GM23248 (cell line): Measurements from ENCODE around the gene URB2. TPM values are rescaled to one million over a fixed set of nuclear protein-coding genes. Genes with fewer than 3 reads are reported as not detected.

Experiments
- DNase-seq: peaks from one replicate; pipeline ENCODE4 v3.0.0-alpha.2; 2015
- H2AFZ ChIP-seq: fragments of 200-600 bp; sonication (generic); 2 replicates; pipeline ENCODE4 v1.6.1; 2016; ENCODE audit warnings: antibody characterized with exemption
- H3F3A ChIP-seq: fragments of 200-600 bp; sonication (generic); 2 replicates; pipeline ENCODE4 v1.6.1; 2016; ENCODE audit warnings: mild to moderate bottlenecking, antibody characterized with exemption, mixed run types; ENCODE audit not compliant: insufficient read depth
- H3K27ac ChIP-seq: fragments of 200-600 bp; sonication (generic); 2 replicates; pipeline ENCODE4 v1.5.1; 2016; ENCODE audit warnings: mild to moderate bottlenecking
- H3K27me3 ChIP-seq: fragments of 200-600 bp; sonication (generic); replicated peaks from 2 replicates; pipeline ENCODE4 v1.6.1; 2016; ENCODE audit warnings: mild to moderate bottlenecking; ENCODE audit not compliant: insufficient read depth
- H3K36me3 ChIP-seq: fragments of 200-600 bp; sonication (generic); 2 replicates; pipeline ENCODE4 v1.6.1; 2016; ENCODE audit warnings: low read depth, mild to moderate bottlenecking
- H3K4me1 ChIP-seq: fragments of 200-600 bp; sonication (generic); 2 replicates; pipeline ENCODE4 v1.6.1; 2016; ENCODE audit warnings: mild to moderate bottlenecking; ENCODE audit not compliant: insufficient read depth
- H3K4me2 ChIP-seq: fragments of 200-600 bp; sonication (generic); one replicate; pipeline ENCODE4 v1.6.1; 2016; ENCODE audit warnings: mild to moderate bottlenecking; ENCODE audit not compliant: unreplicated experiment
- H3K4me3 ChIP-seq: fragments of 200-600 bp; sonication (generic); 2 replicates; pipeline ENCODE4 v1.5.1; 2016; ENCODE audit warnings: mild to moderate bottlenecking
- H3K79me2 ChIP-seq: fragments of 200-600 bp; sonication (generic); 2 replicates; pipeline ENCODE4 v1.6.1; 2016; ENCODE audit warnings: mild to moderate bottlenecking; ENCODE audit not compliant: insufficient read depth
- H3K9ac ChIP-seq: fragments of 200-600 bp; sonication (generic); 2 replicates; pipeline ENCODE4 v1.6.1; 2016; ENCODE audit warnings: mild to moderate bottlenecking
- H3K9me2 ChIP-seq: fragments of 200-600 bp; sonication (generic); 2 replicates; pipeline ENCODE4 v1.6.1; 2016; ENCODE audit warnings: mixed run types, mild to moderate bottlenecking, moderate library complexity; ENCODE audit not compliant: insufficient read depth
- H3K9me3 ChIP-seq: fragments of 200-600 bp; sonication (generic); one replicate; pipeline ENCODE4 v1.6.1; 2017; ENCODE audit warnings: low read depth
- H4K20me1 ChIP-seq: fragments of 200-600 bp; sonication (generic); 2 replicates; pipeline ENCODE4 v1.6.0; 2016; ENCODE audit not compliant: insufficient read depth
- EZH2 ChIP-seq: fragments of 200-600 bp; sonication (generic); IDR thresholded peaks from 2 replicates; pipeline ENCODE4 v1.6.1; 2018; ENCODE audit warnings: antibody characterized with exemption, mild to moderate bottlenecking; ENCODE audit not compliant: insufficient read depth, poor library complexity, severe bottlenecking
- EZH2phosphoT487 ChIP-seq: fragments of 200-600 bp; sonication (generic); IDR thresholded peaks from 2 replicates; pipeline ENCODE4 v1.6.1; 2018; ENCODE audit warnings: antibody characterized with exemption, moderate library complexity, mild to moderate bottlenecking, low read depth; ENCODE audit not compliant: insufficient read depth
- whole genome bisulfite sequencing, 2 experiments: methylation state at CpG; one replicate each; pipeline ENCODE4 v1.1.6; 2015 to 2017; ENCODE audit warnings: low lambda C conversion rate in 2 of 2, low coverage in 1 of 2; ENCODE audit errors: missing lambda C conversion rate in 2 of 2; 5-methylcytosine and 5-hydroxymethylcytosine counted together
- in situ Hi-C: fragments of 300-500 bp; cut with MboI; formaldehyde crosslinking; loops from 2 replicates; pipeline ENCODE4 v1.15.0; 2020
- polyA plus RNA-seq: library from polyadenylated mRNA; unstranded; fragments of >200 nt; fragmentation: Nextera tagmentation; extraction: Ambion mirVana; gene quantifications from 2 replicates; pipeline ENCODE4 v1.2.1, GENCODE V29; 2016
- total RNA-seq: library from RNA; depleted of rRNA; stranded (reverse); fragments of >200 nt; shearing (Covaris generic); gene quantifications from 2 replicates; pipeline ENCODE4 v1.2.3, GENCODE V29; 2014

Gene URB2
- total and polyA plus RNA-seq, 2 experiments from 2014 or later: 3.3 to 6.3 TPM

- in situ Hi-C loops: no loop called here
Measured at GRCh38 chr1:229624521-229625070, 1.5 kb upstream of the URB2 start.

GRCh38 chr1:229625071-229625914 is 754 bp upstream of the URB2 start:
- Histone ChIP-seq H3F3A (peaks cover 21% of the 10 kb centered on the region), H4K20me1 (peaks cover 6% of the 10 kb centered on the region; the same call in 1 of the 2 replicates), H3K9me3 (no peaks in the 10 kb centered on the region), H3K79me2 (peaks cover 93% of the 10 kb centered on the region), H3K4me2 (peak overlapping the region; percentile 94), H3K9ac (peak overlapping the region; percentile 79), H3K4me1 (peaks cover 30% of the 10 kb centered on the region), H3K9me2 (no peaks in the 10 kb centered on the region), H2AFZ (peak overlapping the region; percentile 98), H3K27me3 (no peaks in the 10 kb centered on the region), H3K27ac (peak overlapping the region; percentile 57), H3K4me3 (peak overlapping the region; percentile 98), H3K36me3 (no peaks in the 10 kb centered on the region)
- DNase-seq: peak; percentile 73
- TF ChIP-seq EZH2phosphoT487 (no peak), EZH2 (no peak)
- in situ Hi-C loops: no loop called here
- 1% methylated on average over 39 to 47 of the region's 86 CpGs for WGBS, 2 experiments

More at GRCh38 chr1:229624521-229625070, 1.5 kb upstream of the URB2 start:
- peak overlapping the region; percentile 43 for H3K27ac ChIP-seq
- WGBS, 2 experiments: 43 to 44% methylated on average over 9 of the region's 9 CpGs
- no peaks in the 10 kb centered on the region for H3K36me3 ChIP-seq
- H3K4me3 ChIP-seq: peak overlapping the region; percentile 90
- no peaks in the 10 kb centered on the region for H3K9me3 ChIP-seq
- H3K9me2 ChIP-seq: no peaks in the 10 kb centered on the region
- H4K20me1 ChIP-seq: peaks cover 11% of the 10 kb centered on the region; the same call in 1 of the 2 replicates
- peaks cover 93% of the 10 kb centered on the region for H3K79me2 ChIP-seq
- peak overlapping the region; percentile 62 for H2AFZ ChIP-seq
- H3F3A ChIP-seq: peaks cover 26% of the 10 kb centered on the region
- peaks cover 34% of the 10 kb centered on the region for H3K4me1 ChIP-seq
- TF ChIP-seq EZH2: no peak
- no peak for TF ChIP-seq EZH2phosphoT487
- no peaks in the 10 kb centered on the region for H3K27me3 ChIP-seq
- peak overlapping the region; percentile 94 for H3K4me2 ChIP-seq
- peak overlapping the region; percentile 77 for H3K9ac ChIP-seq
- no peak for DNase-seq

DNA sequence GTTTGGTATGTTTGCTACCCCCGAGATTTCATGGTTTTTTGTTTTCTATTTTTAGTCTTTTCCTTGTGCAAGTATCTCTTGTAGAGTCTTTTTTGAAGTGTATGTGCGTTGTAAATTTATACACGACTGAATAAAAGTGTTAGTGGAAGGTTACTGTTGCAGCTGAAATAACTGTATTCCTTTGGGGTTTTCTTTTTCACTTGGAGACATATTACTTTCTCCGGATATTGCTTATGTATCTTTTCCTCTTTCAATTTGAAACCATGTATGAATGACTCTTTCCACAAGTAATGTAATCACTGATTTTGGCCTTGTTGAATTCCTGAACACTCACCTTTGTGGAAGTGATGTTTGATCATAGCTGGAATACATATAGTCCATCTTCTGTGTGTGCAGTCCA is 956 bp downstream of the URB2 start:
- peak overlapping the region; percentile 79 for H3K9ac ChIP-seq
- no peaks in the 10 kb centered on the region for H3K9me3 ChIP-seq
- H3K4me1 ChIP-seq: peaks cover 14% of the 10 kb centered on the region
- no peak for DNase-seq
- H3K9me2 ChIP-seq: no peaks in the 10 kb centered on the region
- no peak for TF ChIP-seq EZH2phosphoT487
- TF ChIP-seq EZH2: no peak
- 1 to 2% methylated on average over 4 of the region's 4 CpGs for WGBS, 2 experiments
- H3K27me3 ChIP-seq: no peaks in the 10 kb centered on the region
- H3K4me2 ChIP-seq: peak overlapping the region; percentile 95
- H3F3A ChIP-seq: peaks cover 9% of the 10 kb centered on the region
- H4K20me1 ChIP-seq: peaks cover 2% of the 10 kb centered on the region; the same call in 1 of the 2 replicates
- H3K36me3 ChIP-seq: no peaks in the 10 kb centered on the region
- H3K79me2 ChIP-seq: peaks cover 94% of the 10 kb centered on the region
- peak overlapping the region; percentile 98 for H3K4me3 ChIP-seq
- H3K27ac ChIP-seq: no peak overlapping the region
- H2AFZ ChIP-seq: peak overlapping the region; percentile 98
- in situ Hi-C loops: no loop called here

- H3K27me3 ChIP-seq: no peaks in the 10 kb centered on the region
- no peak for DNase-seq
- 91 to 100% methylated on average over 2 of the region's 2 CpGs for WGBS, 2 experiments
- H3K9me2 ChIP-seq: no peaks in the 10 kb centered on the region
- H3K79me2 ChIP-seq: peaks cover 90% of the 10 kb centered on the region
- no peaks in the 10 kb centered on the region for H3K9me3 ChIP-seq
- H2AFZ ChIP-seq: no peak overlapping the region
- peaks cover 10% of the 10 kb centered on the region for H3K4me1 ChIP-seq
- no peak overlapping the region for H3K27ac ChIP-seq
- H4K20me1 ChIP-seq: no peaks in the 10 kb centered on the region
- H3F3A ChIP-seq: peaks cover 9% of the 10 kb centered on the region
- H3K4me3 ChIP-seq: no peak overlapping the region
- no peaks in the 10 kb centered on the region for H3K36me3 ChIP-seq
- no peak overlapping the region for H3K9ac ChIP-seq
- in situ Hi-C loops: no loop called here
- no peak overlapping the region for H3K4me2 ChIP-seq
- no peak for TF ChIP-seq EZH2phosphoT487
- no peak for TF ChIP-seq EZH2
Measured at GRCh38 chr1:229629261-229629660, 3.2 kb downstream of the URB2 start.
